Left lung (tissue), 10 donors: ENCODE results near the gene KRTAP19-2. TPM values are rescaled to one million over a fixed set of nuclear protein-coding genes. Genes with fewer than 3 reads are reported as not detected.

ENCODE experiments used
- ATAC-seq: fragments of 200-7000 bp; cut with Tn5 transposase; one replicate; pipeline ENCODE4 v1.9.1; 2020; ENCODE audit warnings: moderate library complexity
- DNase-seq, 4 donors: peaks; one replicate each; pipeline ENCODE4 v3.0.0-alpha.2; 2013 to 2020
- H3K27ac ChIP-seq, 2 donors: fragments of 200-600 bp; sonication (generic) in 1 of 2; one replicate each; pipeline versions ENCODE4 v1.5.0 to v1.8.0; 2020 to 2021
- H3K27me3 ChIP-seq, 2 donors: fragments of 200-600 bp; sonication (generic) in 1 of 2; one replicate each; pipeline versions ENCODE4 v1.5.0 to v1.8.0; 2020 to 2021
- H3K36me3 ChIP-seq, 2 donors: fragments of 200-600 bp; sonication (generic) in 1 of 2; one replicate each; pipeline versions ENCODE4 v1.5.0 to v1.8.0; 2020 to 2021
- H3K4me1 ChIP-seq, 2 donors: fragments of 200-600 bp; one replicate each; pipeline ENCODE4 v1.8.0; 2021
- H3K4me3 ChIP-seq, 2 donors: fragments of 200-600 bp; sonication (generic) in 1 of 2; one replicate each; pipeline versions ENCODE4 v1.5.0 to v1.8.0; 2020 to 2021; ENCODE audit warnings: mild to moderate bottlenecking in 1 of 2
- H3K9me3 ChIP-seq, 2 donors: fragments of 200-600 bp; sonication (generic) in 1 of 2; one replicate each; pipeline versions ENCODE4 v1.5.0 to v1.8.0; 2020 to 2021
- CTCF ChIP-seq, 2 donors: fragments of 200-600 bp; sonication (generic) in 1 of 2; IDR thresholded peaks; one replicate each; pipeline versions ENCODE4 v1.5.0 to v1.8.0; 2021; ENCODE audit warnings: antibody characterized with exemption in 2 of 2
- intact Hi-C, 2 donors: fragments of 100-400 bp; cut with DNase I; formaldehyde crosslinking; loops; one replicate each; pipeline versions ENCODE4 v1.11.2 to v1.14.2; 2022
- polyA plus RNA-seq, 6 donors: library from polyadenylated mRNA; unstranded; fragments of 120-200 nt; gene quantifications; one replicate each; pipeline ENCODE4 v1.2.1, GENCODE V29; 2013; ENCODE audit not compliant: insufficient read length in 6 of 6
- total RNA-seq, 2 donors: library from RNA; stranded (reverse); fragmentation: NEBNext Ultra II Directional; extraction: Animal tissue kit (Norgen Biotek cat#: 25700); gene quantifications; one replicate each; pipeline ENCODE4 v1.2.1, GENCODE V29; 2021
- donor health status: DM: no; HTN: yes; CAD: no.
- donor health status: DM: no; HTN: no; CAD: no.

Gene KRTAP19-2
- total and polyA plus RNA-seq, 8 donors = not detected

GRCh38 chr21:30447056-30447455, 40.2 kb downstream of the KRTAP19-2 start:
- Histone ChIP-seq H3K27me3 (no peaks in the 10 kb centered on the region), H3K4me3 (no peak overlapping the region), H3K36me3 (no peaks in the 10 kb centered on the region), H3K27ac (no peak overlapping the region), H3K9me3 (no peaks in the 10 kb centered on the region), H3K4me1 (no peaks in the 10 kb centered on the region)
- intact Hi-C loops = no loop called here
- ATAC-seq (no peak), DNase-seq (no peak)
- TF ChIP-seq CTCF (IDR thresholded peaks at IDR 0.05) = no peak

GRCh38 chr21:30444204-30444603, 43.0 kb downstream of the KRTAP19-2 start:
- Histone ChIP-seq H3K4me3 (no peak overlapping the region), H3K27me3 (no peaks in the 10 kb centered on the region), H3K36me3 (no peaks in the 10 kb centered on the region), H3K4me1 (no peaks in the 10 kb centered on the region), H3K27ac (no peak overlapping the region), H3K9me3 (no peaks in the 10 kb centered on the region)
- TF ChIP-seq CTCF (IDR thresholded peaks at IDR 0.05) = no peak
- no peak for DNase-seq
- intact Hi-C loops = no loop called here
- no peak for ATAC-seq

GRCh38 chr21:30443226-30443625, 44.0 kb downstream of the KRTAP19-2 start:
- Histone ChIP-seq H3K27ac (no peak overlapping the region), H3K9me3 (no peaks in the 10 kb centered on the region), H3K36me3 (no peaks in the 10 kb centered on the region), H3K4me3 (no peak overlapping the region), H3K4me1 (no peaks in the 10 kb centered on the region), H3K27me3 (no peaks in the 10 kb centered on the region)
- intact Hi-C loops = no loop called here
- DNase-seq (no peak), ATAC-seq (no peak)
- no peak for TF ChIP-seq CTCF (IDR thresholded peaks at IDR 0.05)

- H3K9me3 ChIP-seq = no peaks in the 10 kb centered on the region
- no peak within 1 kb of the TSS for H3K4me3 ChIP-seq
These were observed 47.3 kb downstream of the KRTAP19-2 start, which contains the start of gene KRTAP15-1 for GRCh38 chr21:30439975-30440374. Gene KRTAP15-1, plus strand, starts transcription at chr21:30440275. Its CDS starts 53 bp downstream, at chr21:30440328.

More at GRCh38 chr21:30439975-30440374, 47.3 kb downstream of the KRTAP19-2 start, which contains the start of gene KRTAP15-1:
- TF ChIP-seq CTCF (IDR thresholded peaks at IDR 0.05) = no peak
- Histone ChIP-seq H3K27me3 (no peaks in the 10 kb centered on the region), H3K27ac (no peak within 1 kb of the TSS), H3K36me3 (no peaks in the 10 kb centered on the region), H3K4me1 (no peaks in the 10 kb centered on the region)
- intact Hi-C loops = no loop called here
- ATAC-seq (no peak), DNase-seq (no peak)

Other genes with a start within 250 kb of the KRTAP19-2 start
- not detected for gene KRTAP24-1, start 204.5 kb downstream of the KRTAP19-2 start, total RNA-seq
- gene KRTAP24-1, start 204.5 kb downstream of the KRTAP19-2 start, polyA plus RNA-seq = not detected
- gene KRTAP25-1, start 197.9 kb downstream of the KRTAP19-2 start, total RNA-seq = not detected
- not detected for gene KRTAP25-1, start 197.9 kb downstream of the KRTAP19-2 start, polyA plus RNA-seq
- gene KRTAP26-1, start 167.1 kb downstream of the KRTAP19-2 start, total RNA-seq = not detected
- not detected for gene KRTAP26-1, start 167.1 kb downstream of the KRTAP19-2 start, polyA plus RNA-seq
- not detected for gene KRTAP27-1, start 149.7 kb downstream of the KRTAP19-2 start, total RNA-seq
- gene KRTAP27-1, start 149.7 kb downstream of the KRTAP19-2 start, polyA plus RNA-seq = not detected
- not detected for gene KRTAP23-1, start 138.8 kb downstream of the KRTAP19-2 start, total RNA-seq
- not detected for gene KRTAP23-1, start 138.8 kb downstream of the KRTAP19-2 start, polyA plus RNA-seq
- not detected for gene KRTAP13-2, start 115.2 kb downstream of the KRTAP19-2 start, total RNA-seq
- not detected for gene KRTAP13-2, start 115.2 kb downstream of the KRTAP19-2 start, polyA plus RNA-seq
- gene KRTAP13-1, start 91.4 kb downstream of the KRTAP19-2 start, total RNA-seq = not detected
- not detected for gene KRTAP13-1, start 91.4 kb downstream of the KRTAP19-2 start, polyA plus RNA-seq
- gene KRTAP13-3, start 61.5 kb downstream of the KRTAP19-2 start, total RNA-seq = not detected
- gene KRTAP13-3, start 61.5 kb downstream of the KRTAP19-2 start, polyA plus RNA-seq = not detected
- gene KRTAP13-4, start 57.2 kb downstream of the KRTAP19-2 start, total RNA-seq = not detected
- gene KRTAP13-4, start 57.2 kb downstream of the KRTAP19-2 start, polyA plus RNA-seq = not detected
- gene KRTAP15-1, start 47.2 kb downstream of the KRTAP19-2 start, total RNA-seq = not detected
- gene KRTAP15-1, start 47.2 kb downstream of the KRTAP19-2 start, polyA plus RNA-seq = not detected
- not detected for gene KRTAP19-1, start 7.1 kb downstream of the KRTAP19-2 start, total RNA-seq
- gene KRTAP19-1, start 7.1 kb downstream of the KRTAP19-2 start, polyA plus RNA-seq = not detected
- not detected for gene KRTAP19-3, start 4.6 kb upstream of the KRTAP19-2 start, total RNA-seq
- not detected for gene KRTAP19-3, start 4.6 kb upstream of the KRTAP19-2 start, polyA plus RNA-seq
- gene KRTAP19-4, start 9.7 kb upstream of the KRTAP19-2 start, total RNA-seq = not detected
- gene KRTAP19-4, start 9.7 kb upstream of the KRTAP19-2 start, polyA plus RNA-seq = not detected
- not detected for gene KRTAP19-5, start 14.7 kb upstream of the KRTAP19-2 start, total RNA-seq
- gene KRTAP19-5, start 14.7 kb upstream of the KRTAP19-2 start, polyA plus RNA-seq = not detected
- not detected for gene KRTAP19-6, start 54.4 kb upstream of the KRTAP19-2 start, total RNA-seq
- gene KRTAP19-6, start 54.4 kb upstream of the KRTAP19-2 start, polyA plus RNA-seq = not detected
- gene KRTAP19-7, start 73.9 kb upstream of the KRTAP19-2 start, total RNA-seq = not detected
- not detected for gene KRTAP19-7, start 73.9 kb upstream of the KRTAP19-2 start, polyA plus RNA-seq
- not detected for gene KRTAP22-2, start 103.0 kb upstream of the KRTAP19-2 start, total RNA-seq
- gene KRTAP22-2, start 103.0 kb upstream of the KRTAP19-2 start, polyA plus RNA-seq = not detected
- gene KRTAP6-3, start 105.0 kb upstream of the KRTAP19-2 start, total RNA-seq = not detected
- not detected for gene KRTAP6-3, start 105.0 kb upstream of the KRTAP19-2 start, polyA plus RNA-seq
- not detected for gene KRTAP6-2, start 111.5 kb upstream of the KRTAP19-2 start, total RNA-seq
- not detected for gene KRTAP6-2, start 111.5 kb upstream of the KRTAP19-2 start, polyA plus RNA-seq
- gene KRTAP22-1, start 113.7 kb upstream of the KRTAP19-2 start, total RNA-seq = not detected
- not detected for gene KRTAP22-1, start 113.7 kb upstream of the KRTAP19-2 start, polyA plus RNA-seq
- not detected for gene KRTAP6-1, start 126.5 kb upstream of the KRTAP19-2 start, total RNA-seq
- gene KRTAP6-1, start 126.5 kb upstream of the KRTAP19-2 start, polyA plus RNA-seq = not detected
- gene KRTAP20-1, start 129.0 kb upstream of the KRTAP19-2 start, total RNA-seq = not detected
- gene KRTAP20-1, start 129.0 kb upstream of the KRTAP19-2 start, polyA plus RNA-seq = not detected
- not detected for gene KRTAP20-4, start 133.2 kb upstream of the KRTAP19-2 start, total RNA-seq
- gene KRTAP20-4, start 133.2 kb upstream of the KRTAP19-2 start, polyA plus RNA-seq = not detected
- gene KRTAP20-2, start 147.8 kb upstream of the KRTAP19-2 start, total RNA-seq = not detected
- gene KRTAP20-2, start 147.8 kb upstream of the KRTAP19-2 start, polyA plus RNA-seq = not detected
- gene KRTAP20-3, start 155.4 kb upstream of the KRTAP19-2 start, total RNA-seq = not detected
- not detected for gene KRTAP20-3, start 155.4 kb upstream of the KRTAP19-2 start, polyA plus RNA-seq
- gene KRTAP21-3, start 231.3 kb upstream of the KRTAP19-2 start, total RNA-seq = not detected
- gene KRTAP21-3, start 231.3 kb upstream of the KRTAP19-2 start, polyA plus RNA-seq = not detected